Measurements from ENCODE around the gene SYNE4. TPM values are rescaled to one million over a fixed set of nuclear protein-coding genes. Genes with fewer than 3 reads are reported as not detected.

Gene SYNE4
- total and polyA plus RNA-seq, 2 of the 13 experiments (the other 11 are each of a cell fraction or from before 2014, with no cell fraction given), result 13.7 to 23.0 TPM

DNA sequence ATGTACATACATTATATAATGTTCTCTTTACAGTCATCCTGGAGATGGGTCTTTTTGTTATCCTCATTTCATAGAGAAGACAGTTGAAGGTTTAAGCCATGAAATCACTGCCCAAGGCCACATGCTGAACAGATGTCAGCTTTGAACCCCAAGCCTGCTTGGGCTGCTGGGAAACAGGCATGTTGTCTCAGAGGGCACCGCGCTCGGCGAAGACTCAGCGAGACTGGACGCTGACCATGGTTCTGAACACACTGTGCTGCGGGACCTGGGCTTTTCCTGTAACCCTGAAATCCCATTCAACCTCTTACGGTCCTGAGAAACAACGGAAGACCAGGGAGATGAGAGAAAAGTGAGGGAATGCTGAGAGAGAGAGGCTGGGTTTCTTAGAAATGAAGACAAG lies 45.1 kb downstream of the SYNE4 start (continued):
- no peak for TF ChIP-seq HOXD1 (CRISPR knock-in tag; IDR thresholded peaks at IDR 0.05)
- no peak for TF ChIP-seq NFIC (IDR thresholded peaks at IDR 0.05; ENCODE audit: low read length)
- TF ChIP-seq HNRNPK (IDR thresholded peaks at IDR 0.05; ENCODE audit: low read depth, low read length, poor library complexity, severe bottlenecking), result no peak

DNA sequence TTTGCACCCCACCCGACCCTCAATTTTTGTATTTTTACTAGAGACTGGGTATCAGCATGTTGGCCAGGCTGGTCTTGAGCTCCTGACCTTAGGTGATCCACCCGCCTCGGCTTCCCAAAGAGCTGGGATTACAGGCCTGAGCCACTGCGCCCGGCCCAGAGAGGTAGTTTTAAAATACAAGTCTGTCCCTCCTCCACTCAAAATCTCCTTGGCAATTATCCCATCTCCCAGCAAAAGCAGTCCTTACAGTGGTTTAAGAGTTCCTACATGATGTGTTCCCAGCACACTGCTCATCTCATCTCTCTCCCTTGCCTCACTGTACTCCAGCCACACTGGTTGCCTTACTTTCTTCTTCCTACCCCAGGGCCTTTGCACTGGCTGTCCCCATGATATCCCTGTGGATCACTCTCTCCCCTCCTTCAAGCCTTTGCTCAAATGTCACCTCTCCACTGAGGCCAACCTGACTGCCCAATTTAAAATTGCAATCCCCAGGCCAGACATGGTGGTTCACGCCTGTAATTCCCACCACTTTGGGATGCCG lies 48.1 kb downstream of the SYNE4 start:
- FAIRE-seq, result no peak
- no peaks in the 10 kb centered on the region for H3K36me3 ChIP-seq (replicated peaks in 1 of 2; ENCODE audit: control insufficient read depth in 1 of 2, insufficient read depth in 2 of 2, low read length in 2 of 2)
- intact Hi-C loops (cut with micrococcal nuclease; ENCODE audit: unreplicated experiment), result no loop called here
- TF ChIP-seq PHF20 (CRISPR knock-in tag; IDR thresholded peaks at IDR 0.05) (no peak), ATF7-NPFF (CRISPR knock-in tag; IDR thresholded peaks at IDR 0.05; ENCODE audit: low read depth) (no peak), KDM1A (CRISPR knock-in tag; IDR thresholded peaks at IDR 0.05) (no peak), STAG1 (CRISPR knock-in tag; IDR thresholded peaks at IDR 0.05) (no peak), YEATS4 (CRISPR knock-in tag; IDR thresholded peaks at IDR 0.05; ENCODE audit: borderline replicate concordance) (no peak), ZFP82 (CRISPR knock-in tag; IDR thresholded peaks at IDR 0.05; ENCODE audit: borderline replicate concordance) (no peak), U2AF2 (IDR thresholded peaks at IDR 0.05; ENCODE audit: low read depth, low read length) (no peak), ZNF292 (CRISPR knock-in tag; IDR thresholded peaks at IDR 0.05; ENCODE audit: borderline replicate concordance, low read depth) (no peak), FOXJ3 (CRISPR knock-in tag; IDR thresholded peaks at IDR 0.05; ENCODE audit: borderline replicate concordance) (no peak), ZNF143 (CRISPR knock-in tag; IDR thresholded peaks at IDR 0.05) (no peak), REXO4 (CRISPR knock-in tag; IDR thresholded peaks at IDR 0.05; ENCODE audit: borderline replicate concordance) (no peak), ZNF746 (CRISPR knock-in tag; IDR thresholded peaks at IDR 0.05) (no peak)
- TF ChIP-seq, protein P1, sequence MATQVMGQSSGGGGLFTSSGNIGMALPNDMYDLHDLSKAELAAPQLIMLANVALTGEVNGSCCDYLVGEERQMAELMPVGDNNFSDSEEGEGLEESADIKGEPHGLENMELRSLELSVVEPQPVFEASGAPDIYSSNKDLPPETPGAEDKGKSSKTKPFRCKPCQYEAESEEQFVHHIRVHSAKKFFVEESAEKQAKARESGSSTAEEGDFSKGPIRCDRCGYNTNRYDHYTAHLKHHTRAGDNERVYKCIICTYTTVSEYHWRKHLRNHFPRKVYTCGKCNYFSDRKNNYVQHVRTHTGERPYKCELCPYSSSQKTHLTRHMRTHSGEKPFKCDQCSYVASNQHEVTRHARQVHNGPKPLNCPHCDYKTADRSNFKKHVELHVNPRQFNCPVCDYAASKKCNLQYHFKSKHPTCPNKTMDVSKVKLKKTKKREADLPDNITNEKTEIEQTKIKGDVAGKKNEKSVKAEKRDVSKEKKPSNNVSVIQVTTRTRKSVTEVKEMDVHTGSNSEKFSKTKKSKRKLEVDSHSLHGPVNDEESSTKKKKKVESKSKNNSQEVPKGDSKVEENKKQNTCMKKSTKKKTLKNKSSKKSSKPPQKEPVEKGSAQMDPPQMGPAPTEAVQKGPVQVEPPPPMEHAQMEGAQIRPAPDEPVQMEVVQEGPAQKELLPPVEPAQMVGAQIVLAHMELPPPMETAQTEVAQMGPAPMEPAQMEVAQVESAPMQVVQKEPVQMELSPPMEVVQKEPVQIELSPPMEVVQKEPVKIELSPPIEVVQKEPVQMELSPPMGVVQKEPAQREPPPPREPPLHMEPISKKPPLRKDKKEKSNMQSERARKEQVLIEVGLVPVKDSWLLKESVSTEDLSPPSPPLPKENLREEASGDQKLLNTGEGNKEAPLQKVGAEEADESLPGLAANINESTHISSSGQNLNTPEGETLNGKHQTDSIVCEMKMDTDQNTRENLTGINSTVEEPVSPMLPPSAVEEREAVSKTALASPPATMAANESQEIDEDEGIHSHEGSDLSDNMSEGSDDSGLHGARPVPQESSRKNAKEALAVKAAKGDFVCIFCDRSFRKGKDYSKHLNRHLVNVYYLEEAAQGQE (IDR thresholded peaks at IDR 0.05; ENCODE audit: borderline replicate concordance in 1 of 2, low read depth in 1 of 2, low read length in 2 of 2), result no peak
- TF ChIP-seq, protein P2, sequence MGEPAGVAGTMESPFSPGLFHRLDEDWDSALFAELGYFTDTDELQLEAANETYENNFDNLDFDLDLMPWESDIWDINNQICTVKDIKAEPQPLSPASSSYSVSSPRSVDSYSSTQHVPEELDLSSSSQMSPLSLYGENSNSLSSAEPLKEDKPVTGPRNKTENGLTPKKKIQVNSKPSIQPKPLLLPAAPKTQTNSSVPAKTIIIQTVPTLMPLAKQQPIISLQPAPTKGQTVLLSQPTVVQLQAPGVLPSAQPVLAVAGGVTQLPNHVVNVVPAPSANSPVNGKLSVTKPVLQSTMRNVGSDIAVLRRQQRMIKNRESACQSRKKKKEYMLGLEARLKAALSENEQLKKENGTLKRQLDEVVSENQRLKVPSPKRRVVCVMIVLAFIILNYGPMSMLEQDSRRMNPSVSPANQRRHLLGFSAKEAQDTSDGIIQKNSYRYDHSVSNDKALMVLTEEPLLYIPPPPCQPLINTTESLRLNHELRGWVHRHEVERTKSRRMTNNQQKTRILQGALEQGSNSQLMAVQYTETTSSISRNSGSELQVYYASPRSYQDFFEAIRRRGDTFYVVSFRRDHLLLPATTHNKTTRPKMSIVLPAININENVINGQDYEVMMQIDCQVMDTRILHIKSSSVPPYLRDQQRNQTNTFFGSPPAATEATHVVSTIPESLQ (CRISPR knock-in tag; conservative IDR thresholded peaks at IDR 0.05), result no peak
- TF ChIP-seq, protein P3, sequence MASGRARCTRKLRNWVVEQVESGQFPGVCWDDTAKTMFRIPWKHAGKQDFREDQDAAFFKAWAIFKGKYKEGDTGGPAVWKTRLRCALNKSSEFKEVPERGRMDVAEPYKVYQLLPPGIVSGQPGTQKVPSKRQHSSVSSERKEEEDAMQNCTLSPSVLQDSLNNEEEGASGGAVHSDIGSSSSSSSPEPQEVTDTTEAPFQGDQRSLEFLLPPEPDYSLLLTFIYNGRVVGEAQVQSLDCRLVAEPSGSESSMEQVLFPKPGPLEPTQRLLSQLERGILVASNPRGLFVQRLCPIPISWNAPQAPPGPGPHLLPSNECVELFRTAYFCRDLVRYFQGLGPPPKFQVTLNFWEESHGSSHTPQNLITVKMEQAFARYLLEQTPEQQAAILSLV (CRISPR knock-in tag; IDR thresholded peaks at IDR 0.05; ENCODE audit: borderline replicate concordance), result no peak

More for the DNA sequence above, 48.1 kb downstream of the SYNE4 start:
- DNase-seq (ENCODE audit: low spot score) (no peak), ATAC-seq (no peak)
- WGBS (ENCODE audit: low lambda C conversion rate), result 36% methylated on average over 7 of the region's 7 CpGs
- Histone ChIP-seq H3K9me3 (ENCODE audit: low read length) (no peaks in the 10 kb centered on the region), H3K27me3 (ENCODE audit: control insufficient read depth in 1 of 2, insufficient read depth in 2 of 2, low read length in 2 of 2) (peaks cover 4 to 35% of the 10 kb centered on the region in 2 experiments; a peak in 4 of 5 replicates), H3K4me1 (ENCODE audit: insufficient read depth, low read length) (no peaks in the 10 kb centered on the region), H3K4me3 (replicated peaks in 1 of 3; ENCODE audit: insufficient read depth in 1 of 3, low read depth in 2 of 3, low read length in 3 of 3) (no peak overlapping the region), H4K20me1 (ENCODE audit: insufficient read depth, low read length) (peaks cover 9% of the 10 kb centered on the region; the same call in 1 of the 2 replicates), H3K79me2 (ENCODE audit: insufficient read depth, low read length) (no peaks in the 10 kb centered on the region), H2AFZ (ENCODE audit: low read length) (no peak overlapping the region), H3K9ac (ENCODE audit: insufficient read depth, low read depth, low read length) (no peak overlapping the region), H3K27ac (ENCODE audit: extremely low read length, insufficient read depth, low read length) (no peak overlapping the region), H3K4me2 (ENCODE audit: low read depth, low read length) (no peak overlapping the region)
- in situ Hi-C loops (cut with HindIII; ENCODE audit: extremely low pct_ligation_motif_present, low pct_unique_long_range_greater_than_20kb), result no loop called here
- POLR2A ChIA-PET, result no interaction called here
- no TSS peak for BruUV-seq (replicated peaks)
- CTCF ChIA-PET (ENCODE audit: low intra/inter-chr PET ratio, low total read pairs), result no interaction called here

All from HepG2 (cell line).